Type B pancreatic cell (in vitro differentiated cells): ENCODE results near the gene XYLT2. TPM values are rescaled to one million over a fixed set of nuclear protein-coding genes. Genes with fewer than 3 reads are reported as not detected.

Experiments
- DNase-seq: peaks from one replicate; pipeline ENCODE4 v3.0.0; 2021; ENCODE audit warnings: mixed read lengths; ENCODE audit not compliant: unreplicated experiment; ENCODE audit errors: extremely low spot score
- H3K27ac Mint-ChIP-seq: 2 replicates; pipeline ENCODE4 v1.8.0; 2021; ENCODE audit warnings: mild to moderate bottlenecking, mixed read lengths
- H3K27me3 Mint-ChIP-seq: 2 replicates; pipeline ENCODE4 v1.8.0; 2021; ENCODE audit warnings: mixed read lengths
- H3K36me3 Mint-ChIP-seq: 2 replicates; pipeline ENCODE4 v1.8.0; 2021; ENCODE audit warnings: mixed read lengths
- H3K4me1 Mint-ChIP-seq: one replicate; pipeline ENCODE4 v1.8.0; 2021; ENCODE audit warnings: mixed read lengths; ENCODE audit not compliant: unreplicated experiment
- H3K4me3 Mint-ChIP-seq: 2 replicates; pipeline ENCODE4 v1.8.0; 2021; ENCODE audit warnings: mild to moderate bottlenecking, mixed read lengths
- H3K9me3 Mint-ChIP-seq: 2 replicates; pipeline ENCODE4 v1.8.0; 2021; ENCODE audit warnings: mixed read lengths
- total RNA-seq: library from RNA; stranded (reverse); gene quantifications from 2 replicates; pipeline ENCODE4 v1.2.1, GENCODE V29; 2021; ENCODE audit warnings: low replicate concordance
- TF ChIP-seq, protein P1 (sequence below): fragments of 200-600 bp; sonication (generic); conservative IDR thresholded peaks from 2 replicates; pipeline ENCODE4 v1.5.0; 2021; ENCODE audit warnings: antibody characterized with exemption, mild to moderate bottlenecking

Gene XYLT2
- total RNA-seq, 1 donor from 2014 or later, result 38.8 TPM

DNA sequence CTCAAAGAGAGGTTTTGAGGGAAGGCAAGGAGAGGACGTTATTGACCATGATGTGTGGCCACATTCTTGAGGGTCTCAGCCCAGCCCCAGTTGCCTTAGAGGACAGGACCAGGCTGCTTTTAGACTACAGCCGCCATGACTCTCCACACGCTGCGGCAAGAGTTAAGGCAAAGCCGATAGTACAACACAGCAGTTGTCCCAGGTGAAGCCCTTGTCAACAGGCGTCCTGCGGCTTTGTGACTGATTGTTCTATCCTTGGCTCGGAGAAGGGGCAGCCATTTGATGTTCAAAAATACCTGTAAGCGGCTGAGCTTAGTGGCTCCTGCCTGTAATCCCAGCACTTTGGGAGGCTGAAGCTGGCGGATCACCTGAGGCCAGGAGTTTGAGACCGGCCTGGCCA is 42.9 kb upstream of the XYLT2 start:
- Mint-ChIP-seq H3K4me1 (peaks cover 12% of the 10 kb centered on the region), H3K4me3 (no peak overlapping the region), H3K9me3 (no peaks in the 10 kb centered on the region), H3K36me3 (no peaks in the 10 kb centered on the region), H3K27me3 (no peaks in the 10 kb centered on the region), H3K27ac (no peak overlapping the region)
- TF ChIP-seq, protein P1, sequence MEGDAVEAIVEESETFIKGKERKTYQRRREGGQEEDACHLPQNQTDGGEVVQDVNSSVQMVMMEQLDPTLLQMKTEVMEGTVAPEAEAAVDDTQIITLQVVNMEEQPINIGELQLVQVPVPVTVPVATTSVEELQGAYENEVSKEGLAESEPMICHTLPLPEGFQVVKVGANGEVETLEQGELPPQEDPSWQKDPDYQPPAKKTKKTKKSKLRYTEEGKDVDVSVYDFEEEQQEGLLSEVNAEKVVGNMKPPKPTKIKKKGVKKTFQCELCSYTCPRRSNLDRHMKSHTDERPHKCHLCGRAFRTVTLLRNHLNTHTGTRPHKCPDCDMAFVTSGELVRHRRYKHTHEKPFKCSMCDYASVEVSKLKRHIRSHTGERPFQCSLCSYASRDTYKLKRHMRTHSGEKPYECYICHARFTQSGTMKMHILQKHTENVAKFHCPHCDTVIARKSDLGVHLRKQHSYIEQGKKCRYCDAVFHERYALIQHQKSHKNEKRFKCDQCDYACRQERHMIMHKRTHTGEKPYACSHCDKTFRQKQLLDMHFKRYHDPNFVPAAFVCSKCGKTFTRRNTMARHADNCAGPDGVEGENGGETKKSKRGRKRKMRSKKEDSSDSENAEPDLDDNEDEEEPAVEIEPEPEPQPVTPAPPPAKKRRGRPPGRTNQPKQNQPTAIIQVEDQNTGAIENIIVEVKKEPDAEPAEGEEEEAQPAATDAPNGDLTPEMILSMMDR, result no peak
- no peak for DNase-seq

GRCh38 chr17:50303596-50303995 is 42.3 kb upstream of the XYLT2 start:
- no peaks in the 10 kb centered on the region for H3K36me3 Mint-ChIP-seq
- H3K9me3 Mint-ChIP-seq, result no peaks in the 10 kb centered on the region
- H3K4me3 Mint-ChIP-seq, result no peak overlapping the region

GRCh38 chr17:50304781-50305404 is 41.0 kb upstream of the XYLT2 start:
- Mint-ChIP-seq H3K4me3 (no peak overlapping the region), H3K4me1 (peaks cover 14% of the 10 kb centered on the region), H3K27ac (no peak overlapping the region), H3K27me3 (no peaks in the 10 kb centered on the region), H3K36me3 (no peaks in the 10 kb centered on the region), H3K9me3 (no peaks in the 10 kb centered on the region)
- TF ChIP-seq, protein P1, result no peak
- DNase-seq, result no peak

More at GRCh38 chr17:50303596-50303995, 42.3 kb upstream of the XYLT2 start:
- no peak overlapping the region for H3K27ac Mint-ChIP-seq
- TF ChIP-seq, protein P1, result no peak
- no peak for DNase-seq
- H3K4me1 Mint-ChIP-seq, result peaks cover 14% of the 10 kb centered on the region
- H3K27me3 Mint-ChIP-seq, result no peaks in the 10 kb centered on the region

GRCh38 chr17:50307654-50308053 is 38.3 kb upstream of the XYLT2 start:
- Mint-ChIP-seq H3K4me3 (no peak overlapping the region), H3K27me3 (no peaks in the 10 kb centered on the region), H3K4me1 (peaks cover 23% of the 10 kb centered on the region), H3K27ac (no peak overlapping the region), H3K36me3 (no peaks in the 10 kb centered on the region), H3K9me3 (no peaks in the 10 kb centered on the region)
- DNase-seq, result no peak
- TF ChIP-seq, protein P1, result no peak

DNA sequence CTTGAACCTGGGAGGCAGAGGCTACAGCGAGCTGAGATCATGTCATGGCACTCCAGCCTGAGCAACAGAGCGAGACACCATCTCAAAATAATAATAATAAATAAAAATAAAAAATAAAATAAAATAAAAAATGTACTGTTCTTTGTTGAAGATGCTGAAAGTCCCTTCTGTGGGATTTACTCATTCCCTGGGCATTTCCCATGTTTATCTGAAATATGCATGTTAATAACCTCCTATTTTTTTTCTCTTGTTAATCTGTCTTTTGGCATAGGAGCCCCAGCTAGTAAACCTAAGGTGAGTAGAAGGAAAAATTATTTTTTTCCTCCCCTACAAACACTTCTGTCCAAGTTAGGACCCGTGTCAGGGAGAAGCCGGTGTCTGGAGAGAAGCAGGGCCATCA is 37.3 kb upstream of the XYLT2 start:
- no peak overlapping the region for H3K27ac Mint-ChIP-seq

More for the DNA sequence above, 37.3 kb upstream of the XYLT2 start:
- Mint-ChIP-seq H3K36me3 (no peaks in the 10 kb centered on the region), H3K9me3 (no peaks in the 10 kb centered on the region), H3K4me1 (peaks cover 23% of the 10 kb centered on the region), H3K4me3 (no peak overlapping the region), H3K27me3 (no peaks in the 10 kb centered on the region)
- no peak for DNase-seq
- TF ChIP-seq, protein P1, result no peak
